ENCODE results near the gene CEP20. TPM values are rescaled to one million over a fixed set of nuclear protein-coding genes. Genes with fewer than 3 reads are reported as not detected.
A peak's percentile ranks its signal among the peaks of the same experiment; 100 is the strongest.

The CEP20 gene
- total RNA-seq, 1 experiment from 2014 or later = 36.9 TPM

DNA sequence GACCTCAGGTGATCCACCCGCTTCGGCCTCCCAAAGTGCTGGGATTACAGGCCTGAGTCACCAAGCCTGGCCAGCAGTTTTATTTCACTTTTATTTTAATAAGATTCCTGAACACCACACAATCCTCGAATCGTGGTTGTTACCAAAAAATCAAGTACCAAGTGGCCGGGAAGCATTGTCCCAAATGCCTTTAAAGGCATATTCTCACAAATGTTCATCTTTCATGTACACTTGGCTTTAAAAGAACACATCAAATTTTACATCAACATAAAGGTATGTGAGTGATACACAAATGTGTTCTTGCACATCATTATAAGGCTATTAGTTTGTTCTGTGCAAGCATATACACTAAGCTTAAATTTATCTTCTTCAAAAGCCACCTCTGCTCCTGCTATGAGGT is 23.5 kb downstream of the CEP20 start:
- no CpG with 5 or more reads among the region's 5 CpGs for WGBS (ENCODE audit: extremely low coverage, insufficient read length, low lambda C conversion rate)
- no peak for DNase-seq

More for the DNA sequence above, 23.5 kb downstream of the CEP20 start:
- Histone ChIP-seq H3K14ac (ENCODE audit: insufficient read depth, low read length) (no peak overlapping the region), H3K18ac (ENCODE audit: insufficient read length, low read depth, low read length) (no peak overlapping the region), H3K79me1 (ENCODE audit: insufficient read depth, low read depth, low read length, poor library complexity, severe bottlenecking) (no peaks in the 10 kb centered on the region), H3K27me3 (ENCODE audit: insufficient read depth, low read length) (no peaks in the 10 kb centered on the region), H4K20me1 (ENCODE audit: control insufficient read depth, insufficient read depth, insufficient read length) (no peaks in the 10 kb centered on the region), H3K9me3 (ENCODE audit: control insufficient read depth, low read depth, low read length) (no peaks in the 10 kb centered on the region), H3K9ac (ENCODE audit: extremely low read depth, insufficient read length, low read length) (no peak overlapping the region), H2AK5ac (ENCODE audit: insufficient read length, low read length) (no peak overlapping the region), H3K27ac (ENCODE audit: insufficient read length, low read depth, low read length) (no peak overlapping the region), H2BK5ac (ENCODE audit: insufficient read length, low read length) (no peak overlapping the region), H3K4ac (ENCODE audit: low read depth, low read length) (no peak overlapping the region), H3T11ph (ENCODE audit: low read length) (no peak overlapping the region), H3K4me1 (ENCODE audit: insufficient read depth, low read length) (no peaks in the 10 kb centered on the region), H4K8ac (replicated peaks; ENCODE audit: insufficient read length, low read depth, low read length) (no peak overlapping the region), H2BK120ac (ENCODE audit: low read depth, low read length, poor library complexity, severe bottlenecking) (no peak overlapping the region), H4K5ac (ENCODE audit: insufficient read length, low read depth, low read length) (no peak overlapping the region), H2BK20ac (ENCODE audit: low read depth, low read length, poor library complexity, severe bottlenecking) (no peak overlapping the region), H2BK15ac (ENCODE audit: low read depth, low read length) (no peak overlapping the region), H3K56ac (ENCODE audit: insufficient read length, low read depth, low read length) (no peak overlapping the region), H3K23me2 (ENCODE audit: insufficient read length, low read depth, low read length, poor library complexity, severe bottlenecking) (no peaks in the 10 kb centered on the region), H2BK12ac (ENCODE audit: insufficient read length, low read depth, low read length) (no peak overlapping the region), H2AFZ (ENCODE audit: low read length) (no peak overlapping the region), H4K91ac (ENCODE audit: insufficient read length, low read depth, low read length) (no peak overlapping the region), H3K23ac (ENCODE audit: insufficient read length, low read depth, low read length) (no peak overlapping the region), H3K79me2 (ENCODE audit: insufficient read depth, low read length) (no peaks in the 10 kb centered on the region), H3K4me2 (ENCODE audit: insufficient read depth, insufficient read length, low read length) (no peak overlapping the region)
- Mint-ChIP-seq H3K27me3 (ENCODE audit: low read depth) (peaks cover 5% of the 10 kb centered on the region; the same call in 1 of the 2 replicates), H3K36me3 (ENCODE audit: insufficient read depth in 1 of 3, low read depth in 3 of 3) (peaks cover 9 to 29% (median 27%) of the 10 kb centered on the region in 3 experiments; a peak in 6 of 7 replicates), H3K4me1 (no peaks in the 10 kb centered on the region), H3K27ac (peak overlapping the region in 1 of 3 experiments; percentile 37; a peak in 1 of 7 replicates), H3K4me3 (no peak overlapping the region), H3K9me3 (no peaks in the 10 kb centered on the region)
- TF ChIP-seq CTCF (conservative IDR thresholded peaks at IDR 0.05) = no peak
